IPS-15b (cell line): ENCODE measurements around the gene DUSP9.

ENCODE experiments used
- H3K27me3 ChIP-seq: one replicate; pipeline ENCODE4 v1.6.1; 2013; ENCODE audit warnings: low read length; ENCODE audit not compliant: control insufficient read depth, insufficient read depth
- H3K36me3 ChIP-seq: one replicate; pipeline ENCODE4 v1.6.1; 2013; ENCODE audit warnings: low read length; ENCODE audit not compliant: control insufficient read depth, insufficient read depth
- H3K4me1 ChIP-seq: one replicate; pipeline ENCODE4 v1.6.1; 2013; ENCODE audit warnings: mild to moderate bottlenecking, low read length; ENCODE audit not compliant: control insufficient read depth, insufficient read depth
- H3K4me3 ChIP-seq: one replicate; pipeline ENCODE4 v1.5.1; 2013; ENCODE audit warnings: low read depth, low read length
- H3K9ac ChIP-seq: one replicate; pipeline ENCODE4 v1.6.1; 2013; ENCODE audit warnings: low read depth, mild to moderate bottlenecking, low read length
- H3K9me3 ChIP-seq: one replicate; pipeline ENCODE4 v1.6.1; 2013; ENCODE audit warnings: mild to moderate bottlenecking, low read length; ENCODE audit not compliant: control insufficient read depth, insufficient read depth

The DUSP9 gene

DNA sequence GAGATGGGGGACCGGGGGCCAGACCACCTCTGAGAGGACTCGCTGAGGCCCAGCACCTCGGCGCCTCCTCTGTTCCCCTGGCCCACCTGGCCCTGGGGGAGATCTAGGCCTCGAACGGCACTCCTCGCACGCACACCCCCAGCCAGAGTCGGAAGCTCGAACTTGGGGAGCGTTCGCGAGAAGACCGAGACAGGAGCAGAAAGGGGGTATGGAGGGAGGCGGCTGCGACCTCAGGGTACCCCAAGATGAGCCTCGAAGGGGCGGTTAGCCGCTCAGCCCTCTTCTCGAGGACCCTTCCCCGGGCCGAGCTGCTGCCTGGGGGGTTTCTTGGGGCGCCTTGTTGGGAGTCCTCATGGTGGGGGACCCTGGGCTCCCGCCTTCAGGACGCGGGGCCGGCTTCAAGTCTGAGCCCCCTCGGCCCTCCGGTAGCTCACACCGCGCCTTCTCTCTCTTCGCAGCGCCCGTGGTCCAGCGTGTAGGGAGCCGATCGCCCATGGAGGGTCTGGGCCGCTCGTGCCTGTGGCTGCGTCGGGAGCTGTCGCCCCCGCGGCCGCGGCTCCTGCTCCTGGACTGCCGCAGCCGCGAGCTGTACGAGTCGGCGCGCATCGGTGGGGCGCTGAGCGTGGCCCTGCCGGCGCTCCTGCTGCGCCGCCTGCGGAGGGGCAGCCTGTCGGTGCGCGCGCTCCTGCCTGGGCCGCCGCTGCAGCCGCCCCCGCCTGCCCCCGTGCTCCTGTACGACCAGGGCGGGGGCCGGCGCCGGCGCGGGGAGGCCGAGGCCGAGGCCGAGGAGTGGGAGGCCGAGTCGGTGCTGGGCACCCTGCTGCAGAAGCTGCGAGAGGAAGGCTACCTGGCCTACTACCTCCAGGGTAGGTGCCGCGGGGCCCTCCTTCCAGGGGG, 706 bp downstream of the DUSP9 start:
- Histone ChIP-seq H3K9me3 (no peaks in the 10 kb centered on the region), H3K27me3 (peaks cover 57% of the 10 kb centered on the region), H3K9ac (no peak overlapping the region), H3K4me3 (peak overlapping the region; percentile 13), H3K36me3 (no peaks in the 10 kb centered on the region), H3K4me1 (no peaks in the 10 kb centered on the region)

DNA sequence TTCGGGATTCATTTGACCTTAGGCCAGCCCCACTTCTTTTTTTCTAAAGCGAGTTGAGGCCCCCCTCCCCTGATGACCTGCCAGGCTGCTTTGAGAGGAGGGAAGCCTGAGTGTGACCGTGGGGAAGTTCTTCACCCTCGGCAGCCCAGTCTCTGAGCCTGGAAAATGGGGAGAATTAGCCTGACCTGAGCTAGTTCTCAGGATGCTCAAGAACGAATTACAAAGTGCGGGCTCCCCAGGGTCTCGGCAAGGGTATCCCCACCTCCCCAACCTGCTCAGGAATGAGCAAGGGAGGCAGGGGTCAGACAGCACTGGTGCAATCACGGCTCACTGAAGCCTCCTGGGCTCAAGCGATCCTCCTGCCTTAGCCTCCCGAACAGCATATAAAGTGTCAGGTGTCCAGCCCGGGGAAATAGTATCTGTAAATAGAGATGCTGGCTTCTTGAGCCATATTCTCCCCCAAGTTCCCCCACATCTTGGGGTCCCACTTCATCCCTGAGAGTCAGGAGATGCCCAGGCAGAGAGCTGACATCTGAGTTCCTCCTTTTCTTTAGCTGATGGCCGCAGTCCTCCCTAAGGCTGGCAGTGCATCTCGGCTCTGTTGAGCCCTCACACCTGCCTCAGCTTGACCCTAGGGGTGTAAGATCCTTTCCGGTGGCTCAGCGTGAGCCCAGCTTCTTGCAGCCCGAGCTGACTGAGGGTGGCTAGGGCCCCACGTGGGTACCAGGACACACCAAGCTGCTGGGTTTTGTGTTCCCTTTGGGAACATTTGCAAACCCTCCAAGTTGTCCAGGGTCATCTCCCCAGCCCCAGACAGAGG, 1.6 kb downstream of the DUSP9 start:
- Histone ChIP-seq H3K36me3 (no peaks in the 10 kb centered on the region), H3K4me3 (no peak overlapping the region), H3K4me1 (no peaks in the 10 kb centered on the region), H3K9me3 (no peaks in the 10 kb centered on the region), H3K27me3 (peaks cover 48% of the 10 kb centered on the region), H3K9ac (no peak overlapping the region)

DNA sequence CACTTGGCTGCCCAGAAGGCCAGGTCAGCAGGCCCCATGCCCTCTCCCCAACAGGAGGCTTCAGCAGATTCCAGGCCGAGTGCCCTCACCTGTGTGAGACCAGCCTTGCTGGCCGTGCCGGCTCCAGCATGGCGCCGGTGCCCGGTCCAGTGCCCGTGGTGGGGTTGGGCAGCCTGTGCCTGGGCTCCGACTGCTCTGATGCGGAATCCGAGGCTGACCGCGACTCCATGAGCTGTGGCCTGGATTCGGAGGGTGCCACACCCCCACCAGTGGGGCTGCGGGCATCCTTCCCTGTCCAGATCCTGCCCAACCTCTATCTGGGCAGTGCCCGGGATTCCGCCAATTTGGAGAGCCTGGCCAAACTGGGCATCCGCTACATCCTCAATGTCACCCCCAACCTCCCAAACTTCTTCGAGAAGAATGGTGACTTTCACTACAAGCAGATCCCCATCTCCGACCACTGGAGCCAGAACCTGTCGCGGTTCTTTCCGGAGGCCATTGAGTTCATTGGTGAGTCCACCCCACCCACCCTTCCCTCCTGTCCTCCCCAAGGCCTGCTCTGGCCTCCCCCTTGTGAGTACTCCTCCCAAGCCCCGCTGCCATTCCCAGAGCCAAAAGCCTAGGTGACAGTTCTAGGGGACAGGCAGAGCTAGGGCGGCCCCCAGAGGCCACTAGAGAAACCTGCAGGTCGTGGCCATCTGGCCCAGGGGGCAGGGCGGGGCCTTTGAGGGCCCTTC, 2.3 kb downstream of the DUSP9 start:
- H3K4me1 ChIP-seq: no peaks in the 10 kb centered on the region
- H3K9me3 ChIP-seq: no peaks in the 10 kb centered on the region
- H3K36me3 ChIP-seq: no peaks in the 10 kb centered on the region
- peaks cover 44% of the 10 kb centered on the region for H3K27me3 ChIP-seq
- no peak overlapping the region for H3K9ac ChIP-seq
- H3K4me3 ChIP-seq: no peak overlapping the region

DNA sequence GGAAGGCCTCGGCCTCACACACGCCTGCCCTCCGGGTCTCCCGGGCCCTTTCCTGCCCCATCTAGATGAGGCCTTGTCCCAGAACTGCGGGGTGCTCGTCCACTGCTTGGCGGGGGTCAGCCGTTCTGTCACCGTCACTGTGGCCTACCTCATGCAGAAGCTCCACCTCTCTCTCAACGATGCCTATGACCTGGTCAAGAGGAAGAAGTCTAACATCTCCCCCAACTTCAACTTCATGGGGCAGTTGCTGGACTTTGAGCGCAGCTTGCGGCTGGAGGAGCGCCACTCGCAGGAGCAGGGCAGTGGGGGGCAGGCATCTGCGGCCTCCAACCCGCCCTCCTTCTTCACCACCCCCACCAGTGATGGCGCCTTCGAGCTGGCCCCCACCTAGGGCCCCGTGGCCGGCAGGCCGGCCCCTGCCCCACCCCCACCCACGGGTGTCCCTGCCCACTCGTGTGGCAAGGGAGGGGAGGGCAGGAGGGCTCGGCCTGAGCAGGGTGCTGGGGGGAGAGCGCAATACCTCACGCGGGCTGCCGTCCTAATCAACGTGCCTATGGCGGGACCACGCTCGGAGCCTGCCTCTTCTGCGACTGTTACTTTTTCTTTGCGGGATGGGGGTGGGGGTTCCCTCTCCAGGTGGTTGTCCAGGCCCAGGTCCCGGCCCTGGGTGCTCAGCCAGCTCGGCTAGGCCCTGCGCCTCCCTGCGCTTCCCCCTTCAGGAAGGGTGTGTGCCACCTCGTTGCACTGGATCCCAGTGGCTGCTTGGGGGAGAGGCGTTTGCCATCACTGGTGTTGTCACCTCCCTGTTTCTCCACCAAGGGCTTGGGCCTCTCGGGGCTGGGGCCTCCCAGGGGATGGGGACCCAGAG, 3.1 kb downstream of the DUSP9 start:
- Histone ChIP-seq H3K9me3 (no peaks in the 10 kb centered on the region), H3K36me3 (no peaks in the 10 kb centered on the region), H3K27me3 (peaks cover 36% of the 10 kb centered on the region), H3K4me1 (no peaks in the 10 kb centered on the region), H3K4me3 (no peak overlapping the region), H3K9ac (no peak overlapping the region)

- no peaks in the 10 kb centered on the region for H3K4me1 ChIP-seq
- no peak overlapping the region for H3K9ac ChIP-seq
- H3K36me3 ChIP-seq: no peaks in the 10 kb centered on the region
- H3K27me3 ChIP-seq: peaks cover 28% of the 10 kb centered on the region
- H3K9me3 ChIP-seq: no peaks in the 10 kb centered on the region
- H3K4me3 ChIP-seq: no peak overlapping the region
Observed at GRCh38 chrX:153650959-153651358, 4.0 kb downstream of the DUSP9 start.

- Histone ChIP-seq H3K4me3 (no peak overlapping the region), H3K27me3 (peaks cover 21% of the 10 kb centered on the region), H3K9ac (no peak overlapping the region), H3K4me1 (no peaks in the 10 kb centered on the region), H3K9me3 (no peaks in the 10 kb centered on the region), H3K36me3 (no peaks in the 10 kb centered on the region)
Observed at GRCh38 chrX:153651540-153652079, 4.6 kb downstream of the DUSP9 start.

GRCh38 chrX:153653556-153653955, 6.6 kb downstream of the DUSP9 start:
- Histone ChIP-seq H3K4me3 (no peak overlapping the region), H3K9ac (no peak overlapping the region), H3K27me3 (peaks cover 8% of the 10 kb centered on the region), H3K4me1 (no peaks in the 10 kb centered on the region), H3K36me3 (no peaks in the 10 kb centered on the region), H3K9me3 (no peaks in the 10 kb centered on the region)

DNA sequence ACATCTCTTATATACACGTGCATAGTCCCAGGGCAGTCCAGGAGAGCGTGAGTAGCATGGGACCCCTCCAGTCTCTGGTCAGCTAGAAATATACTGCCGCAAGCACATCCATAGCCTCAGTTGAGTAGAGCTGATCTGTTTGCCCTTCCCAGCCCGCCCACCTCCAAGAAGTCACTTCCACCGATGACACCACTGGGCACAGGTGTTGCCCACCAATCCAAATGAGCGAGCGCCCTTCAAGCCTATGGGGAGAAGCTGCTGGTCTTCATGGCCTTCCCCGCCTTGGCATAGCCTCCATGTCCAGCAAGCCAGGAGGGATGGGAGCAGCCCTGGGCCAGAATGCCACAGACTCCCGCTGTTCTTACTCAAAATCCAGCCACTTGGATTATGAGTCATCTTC, 10.2 kb downstream of the DUSP9 start:
- Histone ChIP-seq H3K9me3 (peaks cover 3% of the 10 kb centered on the region), H3K27me3 (peaks cover 5% of the 10 kb centered on the region), H3K4me1 (no peaks in the 10 kb centered on the region), H3K4me3 (no peak overlapping the region), H3K36me3 (no peaks in the 10 kb centered on the region), H3K9ac (no peak overlapping the region)

DNA sequence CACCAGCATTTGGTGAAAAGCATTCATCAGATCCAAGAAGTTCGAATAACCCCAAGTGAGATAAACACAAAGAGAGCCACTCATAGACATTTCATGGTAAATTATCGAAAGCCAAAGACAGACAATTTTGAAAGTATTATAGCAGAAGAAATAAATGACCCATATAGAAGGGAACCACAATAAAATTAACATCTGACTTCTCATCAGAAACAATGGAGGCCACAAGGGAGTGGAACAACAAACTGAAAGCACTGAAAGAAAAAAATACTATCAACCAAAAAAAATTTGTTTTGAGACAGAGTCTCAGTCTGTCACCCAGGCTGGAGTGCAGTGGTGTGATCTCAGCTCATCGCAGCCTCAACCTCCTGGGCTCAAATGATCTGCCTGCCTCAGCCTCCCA, 12.3 kb downstream of the DUSP9 start:
- H3K4me1 ChIP-seq: no peaks in the 10 kb centered on the region
- H3K4me3 ChIP-seq: no peak overlapping the region
- H3K27me3 ChIP-seq: peaks cover 5% of the 10 kb centered on the region
- no peaks in the 10 kb centered on the region for H3K36me3 ChIP-seq
- H3K9ac ChIP-seq: no peak overlapping the region
- H3K9me3 ChIP-seq: peaks cover 3% of the 10 kb centered on the region

- no peaks in the 10 kb centered on the region for H3K4me1 ChIP-seq
- no peak overlapping the region for H3K4me3 ChIP-seq
- H3K9me3 ChIP-seq: peaks cover 3% of the 10 kb centered on the region
Observed at GRCh38 chrX:153662266-153662665, 15.3 kb downstream of the DUSP9 start.

More at GRCh38 chrX:153662266-153662665, 15.3 kb downstream of the DUSP9 start:
- Histone ChIP-seq H3K27me3 (peaks cover 5% of the 10 kb centered on the region), H3K9ac (no peak overlapping the region), H3K36me3 (no peaks in the 10 kb centered on the region)
